Muscle of leg (tissue), 11 donors: Measurements from ENCODE around the gene ODC1. TPM values are rescaled to one million over a fixed set of nuclear protein-coding genes. Genes with fewer than 3 reads are reported as not detected.

ENCODE experiments used
- DNase-seq: peaks from one replicate; pipeline ENCODE4 v3.0.0; 2013
- H3K27ac ChIP-seq: one replicate; pipeline ENCODE4 v1.5.1; 2013; ENCODE audit warnings: mild to moderate bottlenecking, low read length, control low read depth
- H3K27me3 ChIP-seq: one replicate; pipeline ENCODE4 v1.6.1; 2013; ENCODE audit warnings: low read length; ENCODE audit not compliant: control insufficient read depth, insufficient read depth
- H3K36me3 ChIP-seq: one replicate; pipeline ENCODE4 v1.6.1; 2013; ENCODE audit warnings: low read length; ENCODE audit not compliant: control insufficient read depth, insufficient read depth
- H3K4me1 ChIP-seq: one replicate; pipeline ENCODE4 v1.6.1; 2013; ENCODE audit warnings: low read length; ENCODE audit not compliant: control insufficient read depth, insufficient read depth
- H3K4me3 ChIP-seq: one replicate; pipeline ENCODE4 v1.5.1; 2013; ENCODE audit warnings: low read length, control low read depth
- H3K9me3 ChIP-seq: replicated peaks from 2 replicates; pipeline ENCODE4 v1.6.1; 2013; ENCODE audit warnings: low read depth, low read length; ENCODE audit not compliant: control insufficient read depth
- WGBS: methylation state at CpG from one replicate; pipeline ENCODE4 v1.1.5; 2013; ENCODE audit warnings: missing lambda C conversion rate; ENCODE audit not compliant: insufficient coverage; 5-methylcytosine and 5-hydroxymethylcytosine counted together
- polyA plus RNA-seq, 8 donors: library from polyadenylated mRNA; unstranded; fragments of 120-200 nt; gene quantifications; one replicate each; pipeline versions ENCODE4 v1.2.1 to v1.2.3, GENCODE V29; 2013; ENCODE audit warnings: inconsistent platforms in 1 of 8, low replicate concordance in 1 of 8; ENCODE audit not compliant: insufficient read length in 8 of 8, insufficient read depth in 1 of 8
- total RNA-seq: library from RNA; stranded (reverse); fragments of 120-200 nt; gene quantifications from one replicate; pipeline ENCODE4 v1.2.4, GENCODE V29; 2013

Gene ODC1
- total and polyA plus RNA-seq, 9 donors: 99.5 to 135 (median 116) TPM

DNA sequence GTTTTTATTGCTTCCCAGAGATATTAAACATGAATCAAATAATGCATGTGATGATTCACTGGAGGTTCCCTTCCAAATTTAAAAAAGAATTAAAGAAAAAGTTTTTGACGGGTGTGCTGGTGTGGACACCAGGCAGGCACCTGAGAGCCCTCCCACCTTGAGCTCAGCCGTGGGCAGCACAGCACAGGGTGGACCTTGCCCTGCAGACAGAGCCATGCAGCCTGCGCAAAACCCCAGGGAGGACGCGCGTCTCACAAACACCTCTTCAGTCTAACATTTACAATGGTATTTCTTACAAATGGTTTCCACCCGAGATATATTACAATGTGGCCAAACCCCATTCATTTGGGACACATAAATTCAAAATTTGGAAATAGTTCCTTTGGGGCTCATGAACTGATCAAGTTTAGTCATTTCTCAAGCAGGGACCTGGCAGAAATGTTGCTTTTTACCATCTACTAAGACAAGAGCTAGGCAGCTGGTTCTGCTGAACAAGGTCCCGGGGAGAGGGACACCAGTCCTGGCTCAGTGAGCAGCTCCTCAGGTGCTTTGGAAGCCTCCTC lies 45.4 kb downstream of the ODC1 start:
- WGBS: 55% methylated on average over 3 of the region's 8 CpGs
- Histone ChIP-seq H3K27ac (no peak overlapping the region), H3K4me1 (peaks cover 65% of the 10 kb centered on the region)

GRCh38 chr2:10402062-10402585 lies 46.0 kb downstream of the ODC1 start:
- H3K36me3 ChIP-seq: no peaks in the 10 kb centered on the region
- no peak overlapping the region for H3K27ac ChIP-seq
- H3K4me1 ChIP-seq: peaks cover 64% of the 10 kb centered on the region
- WGBS: 75% methylated on average over 5 of the region's 14 CpGs
- H3K9me3 ChIP-seq: no peaks in the 10 kb centered on the region
- DNase-seq: no peak
- no peaks in the 10 kb centered on the region for H3K27me3 ChIP-seq
- H3K4me3 ChIP-seq: no peak overlapping the region

More for the DNA sequence above, 45.4 kb downstream of the ODC1 start:
- no peak for DNase-seq
- Histone ChIP-seq H3K9me3 (no peaks in the 10 kb centered on the region), H3K4me3 (no peak overlapping the region), H3K36me3 (no peaks in the 10 kb centered on the region), H3K27me3 (no peaks in the 10 kb centered on the region)

DNA sequence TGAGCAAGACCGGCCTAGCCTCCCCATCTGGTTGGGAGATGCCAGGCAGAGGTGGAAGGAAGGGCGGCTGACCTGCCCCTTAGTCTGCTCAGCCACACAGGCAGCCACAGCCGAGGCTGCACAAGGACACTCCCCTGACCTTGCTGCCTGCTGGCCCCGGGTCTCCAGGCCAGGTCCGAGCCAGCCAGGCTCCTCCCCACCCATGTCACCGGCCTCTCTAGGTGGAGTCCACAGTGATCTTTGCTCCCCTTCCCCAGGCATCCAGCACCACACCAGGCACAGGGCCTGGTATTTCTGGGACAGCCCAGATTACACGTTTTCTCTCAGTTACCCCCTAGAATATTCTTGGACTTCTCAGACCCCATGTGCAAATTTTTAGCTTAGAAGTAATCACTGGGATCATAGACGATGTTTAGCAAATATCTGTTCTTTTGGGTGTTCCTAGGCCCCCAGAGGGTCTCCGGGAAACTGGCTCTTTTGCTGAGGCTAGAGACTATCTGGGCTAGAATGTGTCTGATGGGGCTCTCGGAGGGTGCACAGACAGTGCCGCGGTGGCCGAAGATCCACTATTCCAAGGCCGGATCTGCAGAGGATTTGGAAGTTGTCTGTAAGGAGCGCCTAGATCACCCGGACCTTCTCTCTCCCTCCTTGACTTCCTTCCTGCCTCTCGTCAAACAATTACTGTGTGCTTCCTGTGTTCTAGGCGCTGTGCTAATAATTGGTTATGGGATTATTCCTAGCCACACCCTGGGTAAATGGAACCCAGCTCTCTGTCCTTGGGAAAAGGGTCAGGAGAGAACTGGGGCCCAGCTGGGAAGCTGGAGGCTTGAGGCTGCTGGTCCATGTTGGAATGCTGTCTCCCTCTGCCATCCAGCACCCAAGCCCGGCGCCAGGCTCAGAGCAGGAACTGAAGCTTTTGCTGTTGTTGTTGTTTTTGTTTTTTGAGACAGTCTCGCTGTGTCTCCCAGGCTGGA lies 46.9 kb downstream of the ODC1 start:
- Histone ChIP-seq H3K4me1 (peaks cover 55% of the 10 kb centered on the region), H3K9me3 (no peaks in the 10 kb centered on the region), H3K27me3 (no peaks in the 10 kb centered on the region), H3K36me3 (no peaks in the 10 kb centered on the region), H3K4me3 (no peak overlapping the region), H3K27ac (peak overlapping the region; percentile 42)
- DNase-seq: no peak
- 69% methylated on average over 9 of the region's 21 CpGs for WGBS

DNA sequence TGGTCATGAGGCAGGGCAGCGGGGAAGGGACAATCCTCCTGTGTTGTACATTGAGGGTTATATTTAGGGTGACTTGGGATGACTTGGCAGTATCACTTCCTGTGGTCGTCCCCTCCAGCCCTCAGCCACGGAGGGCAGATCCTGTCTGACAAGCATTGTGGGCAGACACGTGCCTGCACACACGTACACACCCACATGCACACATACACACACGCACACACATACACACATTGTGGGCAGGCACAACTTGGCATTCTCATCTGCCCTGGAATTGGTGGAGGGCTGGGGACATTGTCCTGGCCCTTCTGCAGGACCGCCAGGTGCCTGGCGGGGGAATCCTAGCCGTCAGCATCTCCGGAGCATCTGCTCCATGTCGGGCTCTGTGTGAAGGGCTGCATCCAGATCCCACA lies 47.6 kb downstream of the ODC1 start:
- Histone ChIP-seq H3K9me3 (no peaks in the 10 kb centered on the region), H3K4me3 (no peak overlapping the region), H3K4me1 (peaks cover 48% of the 10 kb centered on the region), H3K27ac (no peak overlapping the region), H3K36me3 (no peaks in the 10 kb centered on the region), H3K27me3 (no peaks in the 10 kb centered on the region)
- WGBS: 89% methylated on average over 8 of the region's 11 CpGs
- peak; percentile 78 for DNase-seq

GRCh38 chr2:10400002-10400401 lies 48.1 kb downstream of the ODC1 start:
- H3K9me3 ChIP-seq: no peaks in the 10 kb centered on the region
- H3K27ac ChIP-seq: no peak overlapping the region
- DNase-seq: no peak
- H3K27me3 ChIP-seq: no peaks in the 10 kb centered on the region
- peaks cover 42% of the 10 kb centered on the region for H3K4me1 ChIP-seq
- no peaks in the 10 kb centered on the region for H3K36me3 ChIP-seq
- 87% methylated on average over 12 of the region's 14 CpGs for WGBS
- no peak overlapping the region for H3K4me3 ChIP-seq

GRCh38 chr2:10399358-10399757 lies 48.8 kb downstream of the ODC1 start:
- 100% methylated on average over 2 of the region's 16 CpGs for WGBS
- H3K4me1 ChIP-seq: peaks cover 36% of the 10 kb centered on the region
- no peak overlapping the region for H3K27ac ChIP-seq
- no peaks in the 10 kb centered on the region for H3K36me3 ChIP-seq
- H3K9me3 ChIP-seq: no peaks in the 10 kb centered on the region
- no peak for DNase-seq
- no peak overlapping the region for H3K4me3 ChIP-seq
- no peaks in the 10 kb centered on the region for H3K27me3 ChIP-seq

DNA sequence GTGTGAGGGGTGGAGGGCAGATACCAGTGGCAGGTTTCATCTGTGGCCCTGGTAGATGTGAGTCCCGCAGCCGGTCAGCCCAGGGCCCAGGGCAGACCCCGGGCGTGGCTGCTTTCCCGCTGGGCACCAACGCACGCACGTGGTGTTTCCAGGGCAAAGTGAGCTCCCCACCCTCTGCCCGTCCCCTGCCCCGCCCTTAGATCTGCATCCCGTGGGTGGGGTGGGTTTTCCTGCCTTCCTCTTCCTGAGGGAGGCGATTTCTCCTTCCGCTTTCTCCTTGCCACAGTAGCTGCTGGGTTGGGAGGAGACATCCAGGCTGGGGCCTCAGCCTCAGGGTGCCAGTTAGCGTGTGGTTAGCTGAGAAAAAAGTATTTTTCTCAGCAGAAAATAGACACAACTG lies 49.6 kb downstream of the ODC1 start:
- Histone ChIP-seq H3K27me3 (no peaks in the 10 kb centered on the region), H3K4me3 (no peak overlapping the region), H3K36me3 (no peaks in the 10 kb centered on the region), H3K9me3 (no peaks in the 10 kb centered on the region), H3K4me1 (peaks cover 31% of the 10 kb centered on the region), H3K27ac (no peak overlapping the region)
- WGBS: 70% methylated on average over 2 of the region's 14 CpGs
- DNase-seq: peak; percentile 56

- DNase-seq: no peak
- 60% methylated on average over 2 of the region's 4 CpGs for WGBS
- no peaks in the 10 kb centered on the region for H3K27me3 ChIP-seq
- no peak overlapping the region for H3K4me3 ChIP-seq
- no peak overlapping the region for H3K27ac ChIP-seq
- H3K9me3 ChIP-seq: no peaks in the 10 kb centered on the region
- H3K36me3 ChIP-seq: no peaks in the 10 kb centered on the region
- H3K4me1 ChIP-seq: peaks cover 34% of the 10 kb centered on the region
Observed at GRCh38 chr2:10397878-10398277, 50.2 kb downstream of the ODC1 start.

- Histone ChIP-seq H3K27me3 (no peaks in the 10 kb centered on the region), H3K4me3 (no peak overlapping the region), H3K27ac (no peak overlapping the region), H3K9me3 (no peaks in the 10 kb centered on the region), H3K36me3 (no peaks in the 10 kb centered on the region), H3K4me1 (peaks cover 36% of the 10 kb centered on the region)
- DNase-seq: no peak
- 83% methylated on average over 10 of the region's 16 CpGs for WGBS
Observed at GRCh38 chr2:10397297-10397875, 50.7 kb downstream of the ODC1 start.

GRCh38 chr2:10396464-10396863 lies 51.7 kb downstream of the ODC1 start:
- DNase-seq: no peak
- WGBS: 83% methylated on average over 11 of the region's 13 CpGs
- peaks cover 34% of the 10 kb centered on the region for H3K4me1 ChIP-seq

More at GRCh38 chr2:10396464-10396863, 51.7 kb downstream of the ODC1 start:
- H3K9me3 ChIP-seq: no peaks in the 10 kb centered on the region
- H3K27ac ChIP-seq: no peak overlapping the region
- H3K36me3 ChIP-seq: no peaks in the 10 kb centered on the region
- H3K4me3 ChIP-seq: no peak overlapping the region
- no peaks in the 10 kb centered on the region for H3K27me3 ChIP-seq
